KMS-11 (cell line): Measurements from ENCODE around the gene COX14.

ENCODE experiments used
- H2AFZ ChIP-seq: fragments of 200-600 bp; sonication (generic); 2 replicates; pipeline ENCODE4 v1.6.1; 2016; ENCODE audit warnings: antibody characterized with exemption, mixed run types, low read depth
- H3K27ac ChIP-seq: fragments of 200-600 bp; sonication (generic); 2 replicates; pipeline ENCODE4 v1.6.1; 2016; ENCODE audit warnings: mild to moderate bottlenecking, mixed run types
- H3K27me3 ChIP-seq: fragments of 200-600 bp; sonication (generic); 2 replicates; pipeline ENCODE4 v1.6.1; 2017; ENCODE audit warnings: mild to moderate bottlenecking, low read depth, mixed run types, moderate library complexity; ENCODE audit not compliant: insufficient read depth
- H3K36me3 ChIP-seq: fragments of 200-600 bp; sonication (generic); 2 replicates; pipeline ENCODE4 v1.6.1; 2017; ENCODE audit warnings: mild to moderate bottlenecking, mixed run types; ENCODE audit not compliant: insufficient read depth
- H3K4me1 ChIP-seq: fragments of 200-600 bp; sonication (generic); 2 replicates; pipeline ENCODE4 v1.6.1; 2016; ENCODE audit warnings: mild to moderate bottlenecking, low read depth, mixed run types; ENCODE audit not compliant: poor library complexity, severe bottlenecking
- H3K4me2 ChIP-seq: fragments of 200-600 bp; sonication (generic); 2 replicates; pipeline ENCODE4 v1.7.0; 2016; ENCODE audit warnings: mild to moderate bottlenecking, mixed run types
- H3K4me3 ChIP-seq: fragments of 200-600 bp; sonication (generic); IDR thresholded peaks from 2 replicates; pipeline ENCODE4 v1.6.1; 2017; ENCODE audit warnings: low read depth, low read length, mixed read lengths; ENCODE audit not compliant: insufficient read depth
- H3K79me2 ChIP-seq: fragments of 200-600 bp; sonication (generic); 2 replicates; pipeline ENCODE4 v1.6.1; 2016; ENCODE audit warnings: low read depth, mixed run types; ENCODE audit not compliant: insufficient read depth
- H3K9ac ChIP-seq: fragments of 200-600 bp; sonication (generic); 2 replicates; pipeline ENCODE4 v1.6.1; 2016; ENCODE audit warnings: mild to moderate bottlenecking, mixed run types
- H4K20me1 ChIP-seq: fragments of 200-600 bp; sonication (generic); 2 replicates; pipeline ENCODE4 v1.6.1; 2016; ENCODE audit warnings: mild to moderate bottlenecking, mixed run types; ENCODE audit not compliant: insufficient read depth
- TF ChIP-seq, protein P1 (sequence below): fragments of 200-600 bp; sonication (generic); conservative IDR thresholded peaks from 2 replicates; pipeline ENCODE4 v1.6.1; 2017; ENCODE audit warnings: low read depth, mild to moderate bottlenecking, antibody characterized with exemption, low read length, moderate library complexity, mixed read lengths

Gene COX14

GRCh38 chr12:50102646-50103309 is 9.3 kb upstream of the COX14 start:
- peaks cover 6% of the 10 kb centered on the region; the same call in 1 of the 2 replicates for H3K36me3 ChIP-seq
- no peaks in the 10 kb centered on the region for H3K27me3 ChIP-seq
- no peak overlapping the region for H3K9ac ChIP-seq

DNA sequence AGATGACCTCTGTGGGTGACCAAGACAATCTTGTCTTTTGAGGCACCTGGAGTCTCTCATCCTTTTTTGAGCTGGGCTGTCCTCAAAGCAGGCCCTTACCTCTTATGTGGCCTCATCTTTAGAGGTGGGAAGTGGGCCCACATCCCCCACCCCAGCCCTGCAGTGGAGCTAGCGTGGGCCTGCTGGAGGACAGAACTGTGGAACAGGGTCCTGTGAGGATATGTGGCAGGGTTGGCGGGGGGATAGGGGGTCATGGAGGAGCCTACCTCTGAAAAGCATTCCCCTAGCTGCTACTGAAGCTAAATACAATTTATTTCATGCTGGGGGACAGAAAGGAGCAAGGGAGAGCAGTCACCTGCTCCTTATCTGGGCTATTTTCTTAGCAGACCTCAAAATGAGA is 8.7 kb upstream of the COX14 start:
- no peaks in the 10 kb centered on the region for H4K20me1 ChIP-seq
- no peak overlapping the region for H3K9ac ChIP-seq
- TF ChIP-seq, protein P1, sequence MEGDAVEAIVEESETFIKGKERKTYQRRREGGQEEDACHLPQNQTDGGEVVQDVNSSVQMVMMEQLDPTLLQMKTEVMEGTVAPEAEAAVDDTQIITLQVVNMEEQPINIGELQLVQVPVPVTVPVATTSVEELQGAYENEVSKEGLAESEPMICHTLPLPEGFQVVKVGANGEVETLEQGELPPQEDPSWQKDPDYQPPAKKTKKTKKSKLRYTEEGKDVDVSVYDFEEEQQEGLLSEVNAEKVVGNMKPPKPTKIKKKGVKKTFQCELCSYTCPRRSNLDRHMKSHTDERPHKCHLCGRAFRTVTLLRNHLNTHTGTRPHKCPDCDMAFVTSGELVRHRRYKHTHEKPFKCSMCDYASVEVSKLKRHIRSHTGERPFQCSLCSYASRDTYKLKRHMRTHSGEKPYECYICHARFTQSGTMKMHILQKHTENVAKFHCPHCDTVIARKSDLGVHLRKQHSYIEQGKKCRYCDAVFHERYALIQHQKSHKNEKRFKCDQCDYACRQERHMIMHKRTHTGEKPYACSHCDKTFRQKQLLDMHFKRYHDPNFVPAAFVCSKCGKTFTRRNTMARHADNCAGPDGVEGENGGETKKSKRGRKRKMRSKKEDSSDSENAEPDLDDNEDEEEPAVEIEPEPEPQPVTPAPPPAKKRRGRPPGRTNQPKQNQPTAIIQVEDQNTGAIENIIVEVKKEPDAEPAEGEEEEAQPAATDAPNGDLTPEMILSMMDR: no peak
- no peak overlapping the region for H3K27ac ChIP-seq
- H3K79me2 ChIP-seq: no peaks in the 10 kb centered on the region
- H3K36me3 ChIP-seq: peaks cover 5% of the 10 kb centered on the region; the same call in 1 of the 2 replicates
- H3K4me1 ChIP-seq: peaks cover 16% of the 10 kb centered on the region
- H2AFZ ChIP-seq: no peak overlapping the region
- H3K27me3 ChIP-seq: no peaks in the 10 kb centered on the region
- no peak overlapping the region for H3K4me3 ChIP-seq
- H3K4me2 ChIP-seq: no peak overlapping the region

More at GRCh38 chr12:50102646-50103309, 9.3 kb upstream of the COX14 start:
- Histone ChIP-seq H3K79me2 (no peaks in the 10 kb centered on the region), H3K4me2 (no peak overlapping the region), H3K4me3 (no peak overlapping the region), H3K4me1 (peaks cover 10% of the 10 kb centered on the region), H4K20me1 (no peaks in the 10 kb centered on the region), H3K27ac (no peak overlapping the region), H2AFZ (no peak overlapping the region)
- TF ChIP-seq, protein P1: no peak

DNA sequence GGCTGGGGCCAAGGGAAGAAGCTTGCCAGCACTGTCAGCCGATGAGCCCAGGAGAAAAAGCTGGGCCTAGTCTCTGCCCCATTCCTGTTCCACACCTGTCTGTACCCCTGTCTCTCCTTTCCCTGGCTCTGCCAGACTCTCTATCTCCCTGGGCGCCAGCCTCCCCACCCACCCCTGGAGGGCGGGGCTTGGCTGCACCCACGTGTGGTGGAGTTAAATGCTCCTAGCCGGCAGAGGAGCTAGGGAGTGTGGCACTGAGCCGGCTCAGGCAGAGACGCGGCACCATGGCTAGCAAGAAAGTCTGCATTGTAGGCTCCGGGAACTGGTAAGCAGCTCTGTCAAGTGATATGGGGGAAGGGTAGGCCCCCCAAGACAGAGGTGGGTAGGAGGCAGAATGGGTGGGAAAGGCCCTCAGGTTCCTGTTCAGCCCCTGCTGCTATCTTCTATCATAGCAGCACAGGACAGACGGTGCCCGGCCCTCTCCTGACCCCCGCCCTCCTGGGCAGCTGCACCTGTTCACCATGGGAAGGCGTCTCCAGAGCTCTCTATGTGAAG is 8.2 kb upstream of the COX14 start, which contains the start of gene GPD1:
Gene GPD1, plus strand, starts transcription at position 242 of the 555 bp plus-strand sequence. Its CDS starts 43 bp downstream, at position 285.
- H3K9ac ChIP-seq: no peak within 1 kb of the TSS

GRCh38 chr12:50104417-50105366 is 7.3 kb upstream of the COX14 start:
- TF ChIP-seq, protein P1: no peak
- Histone ChIP-seq H3K9ac (no peak overlapping the region), H3K36me3 (no peaks in the 10 kb centered on the region; the same call in 1 of the 2 replicates), H3K4me2 (no peak overlapping the region), H2AFZ (no peak overlapping the region), H3K27ac (no peak overlapping the region), H4K20me1 (no peaks in the 10 kb centered on the region), H3K4me3 (no peak overlapping the region), H3K79me2 (no peaks in the 10 kb centered on the region), H3K27me3 (no peaks in the 10 kb centered on the region), H3K4me1 (peaks cover 29% of the 10 kb centered on the region)

More for the DNA sequence above, 8.2 kb upstream of the COX14 start, which contains the start of gene GPD1:
- TF ChIP-seq, protein P1: no peak
- no peaks in the 10 kb centered on the region; the same call in 1 of the 2 replicates for H3K36me3 ChIP-seq
- no peaks in the 10 kb centered on the region for H3K27me3 ChIP-seq
- H3K4me1 ChIP-seq: peaks cover 21% of the 10 kb centered on the region
- no peak within 1 kb of the TSS for H3K27ac ChIP-seq
- peak within 1 kb of the TSS; percentile 14; the same call in 1 of the 2 replicates for H2AFZ ChIP-seq
- H3K4me3 ChIP-seq: no peak within 1 kb of the TSS
- no peaks in the 10 kb centered on the region for H4K20me1 ChIP-seq
- H3K4me2 ChIP-seq: no peak within 1 kb of the TSS
- H3K79me2 ChIP-seq: no peaks in the 10 kb centered on the region
